HG02623 (cell line): ENCODE results near the gene SPECC1L.

ENCODE experiments used
- ATAC-seq: cut with Tn5 transposase; IDR thresholded peaks from one replicate; pipeline ENCODE4 v1.9.1; 2021; ENCODE audit warnings: moderate library complexity; ENCODE audit not compliant: unreplicated experiment

Gene SPECC1L

DNA sequence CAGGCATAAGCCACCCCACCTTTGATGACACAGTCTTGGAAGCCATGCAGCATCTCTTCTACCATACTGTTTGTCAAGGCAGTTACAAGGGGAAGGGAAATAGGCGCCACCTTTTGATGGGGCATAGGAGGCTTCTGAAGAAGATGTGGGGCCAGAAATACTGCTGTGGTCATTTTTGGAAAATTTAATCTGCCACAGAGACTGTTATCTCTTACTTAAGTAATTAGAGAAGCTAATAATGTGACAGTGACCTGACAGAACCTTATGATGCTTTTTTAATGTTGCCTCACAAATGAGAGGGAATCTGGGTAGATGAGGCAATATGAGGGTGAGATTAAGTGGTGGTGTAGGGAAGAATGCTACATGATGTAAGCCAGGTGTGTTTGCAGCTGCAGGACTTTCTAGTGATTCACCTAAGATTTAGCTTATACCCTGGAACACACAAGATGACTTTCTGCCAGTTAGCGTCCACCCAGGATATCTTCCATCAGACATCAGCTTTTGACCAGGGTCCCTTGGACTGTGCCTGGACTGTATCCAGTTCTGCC lies 122.5 kb downstream of the SPECC1L start:
- no peak for ATAC-seq

DNA sequence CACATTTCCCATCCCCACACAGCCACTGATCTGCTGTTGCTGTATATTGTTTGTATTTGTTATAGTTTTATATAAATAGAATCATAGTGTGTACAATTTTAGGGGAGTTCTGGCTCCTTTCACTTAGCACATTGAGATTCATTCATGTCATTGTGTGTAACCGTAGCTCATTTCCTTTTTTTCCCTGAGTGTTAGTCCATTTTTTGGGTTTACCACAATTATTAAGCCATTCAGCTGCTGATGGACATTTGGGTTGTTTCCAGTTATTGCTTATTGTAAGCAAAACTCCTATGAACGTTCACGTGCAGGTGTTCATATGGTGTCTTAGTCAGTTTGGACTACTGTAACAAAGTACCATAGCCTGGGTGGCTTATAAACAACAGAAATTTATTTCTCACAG lies 123.2 kb downstream of the SPECC1L start:
- ATAC-seq = no peak

DNA sequence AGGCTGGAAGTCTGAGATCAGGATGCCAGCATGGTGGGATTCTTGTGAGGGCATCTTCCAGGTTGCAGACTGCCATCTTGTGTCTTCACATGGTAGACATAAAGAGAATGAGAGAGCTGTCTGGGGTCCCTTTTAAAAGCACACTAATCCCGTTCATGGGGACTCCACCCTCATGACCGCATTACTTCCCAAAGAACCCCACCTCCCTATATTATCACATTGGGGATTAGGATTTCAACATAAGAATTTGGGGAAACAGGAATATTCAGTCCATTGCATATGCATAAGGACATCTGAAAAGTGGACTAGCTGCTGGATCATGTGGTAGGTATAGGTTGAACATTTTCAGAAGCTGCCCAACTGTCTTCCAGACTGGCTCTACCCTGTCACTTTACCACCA lies 123.6 kb downstream of the SPECC1L start:
- no peak for ATAC-seq

DNA sequence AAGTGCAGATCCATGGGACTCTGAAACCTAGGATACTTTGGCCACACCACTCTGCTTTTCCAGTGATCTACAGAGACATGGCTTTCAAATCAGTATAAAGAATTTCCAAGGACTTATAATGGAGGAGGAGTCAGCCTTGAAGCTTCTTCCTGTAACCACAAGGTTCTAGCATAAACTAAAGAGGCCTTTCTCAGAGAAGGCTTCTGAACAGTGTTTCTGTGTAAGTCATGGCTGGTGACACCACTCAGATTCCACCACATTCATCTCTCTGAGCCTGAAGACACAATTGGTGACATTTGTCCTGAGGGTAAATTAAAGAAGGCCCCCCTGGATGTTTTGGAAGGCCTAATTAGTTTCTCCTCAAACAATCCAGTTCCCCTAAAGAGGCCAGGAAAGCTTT lies 127.8 kb downstream of the SPECC1L start:
- no peak for ATAC-seq

DNA sequence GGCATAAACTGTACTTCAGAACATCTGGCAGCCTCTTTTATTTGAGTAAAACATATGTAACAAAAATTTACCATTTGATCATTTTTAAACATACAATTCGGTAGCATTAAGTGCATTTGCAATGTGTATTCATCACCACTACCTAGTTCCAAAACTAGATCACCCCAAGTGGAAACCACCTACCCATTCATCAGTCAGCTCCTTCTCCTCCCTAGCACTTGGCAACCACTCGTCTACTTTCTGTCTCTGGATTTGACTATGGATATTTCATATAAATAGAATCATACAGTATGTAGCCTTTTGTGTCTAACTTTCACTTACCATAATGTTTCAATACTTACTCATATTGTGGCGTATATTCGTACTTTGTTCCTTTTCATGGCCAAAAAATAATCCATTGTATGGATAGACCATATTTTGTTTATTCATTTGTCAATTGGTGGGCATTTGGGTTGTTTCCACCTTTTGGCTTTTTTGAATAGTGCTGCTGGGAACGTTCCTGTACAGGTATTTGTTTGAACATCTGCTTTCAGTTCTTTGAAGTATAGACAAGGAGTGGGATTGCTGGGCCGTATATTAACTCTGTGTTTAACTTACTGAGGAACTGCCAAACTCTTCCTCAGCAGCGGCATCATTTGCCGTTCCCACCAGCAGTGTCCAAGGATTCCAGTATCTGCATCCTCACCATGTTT lies 129.5 kb downstream of the SPECC1L start:
- no peak for ATAC-seq

DNA sequence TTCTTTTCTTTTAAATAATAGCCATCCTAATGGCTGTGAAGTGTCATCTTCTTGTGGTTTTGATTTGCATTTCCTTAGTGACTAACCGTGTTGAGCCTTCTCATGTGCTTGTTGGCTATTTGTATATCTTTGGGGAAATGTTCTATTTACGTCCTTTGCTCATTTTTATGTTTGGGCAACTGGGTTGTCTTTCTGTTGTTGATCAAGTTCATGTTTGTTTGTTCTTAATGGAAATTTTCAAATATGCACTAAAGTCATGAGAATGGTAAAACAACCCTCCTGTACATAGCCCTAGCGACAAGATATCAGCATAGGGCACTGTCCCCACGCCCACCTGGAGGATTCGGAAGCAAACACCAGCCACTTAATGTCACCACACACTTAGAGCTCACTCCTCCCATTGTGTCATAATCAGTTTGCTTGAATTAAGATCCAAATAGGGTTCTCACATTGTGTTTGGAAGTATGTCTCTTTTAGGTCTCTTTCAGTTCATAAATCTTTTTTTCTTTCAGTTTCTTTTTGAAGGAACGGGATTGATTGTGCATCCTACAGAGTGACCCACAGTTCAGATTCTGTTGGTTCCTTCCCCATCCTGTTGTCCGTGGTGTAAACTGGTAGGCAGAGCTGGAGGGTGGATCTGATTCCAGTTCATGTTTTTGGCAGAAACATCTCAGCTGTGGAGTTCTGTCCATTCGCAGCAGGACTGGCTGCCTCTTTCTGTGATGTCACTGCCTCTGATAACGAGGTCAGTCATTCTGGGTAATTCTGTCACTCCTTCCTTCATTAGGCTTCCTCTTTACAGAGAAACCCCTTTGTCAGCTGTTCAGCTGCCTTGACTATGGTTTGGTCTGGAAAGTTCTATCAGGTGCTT lies 130.3 kb downstream of the SPECC1L start:
- no peak for ATAC-seq

DNA sequence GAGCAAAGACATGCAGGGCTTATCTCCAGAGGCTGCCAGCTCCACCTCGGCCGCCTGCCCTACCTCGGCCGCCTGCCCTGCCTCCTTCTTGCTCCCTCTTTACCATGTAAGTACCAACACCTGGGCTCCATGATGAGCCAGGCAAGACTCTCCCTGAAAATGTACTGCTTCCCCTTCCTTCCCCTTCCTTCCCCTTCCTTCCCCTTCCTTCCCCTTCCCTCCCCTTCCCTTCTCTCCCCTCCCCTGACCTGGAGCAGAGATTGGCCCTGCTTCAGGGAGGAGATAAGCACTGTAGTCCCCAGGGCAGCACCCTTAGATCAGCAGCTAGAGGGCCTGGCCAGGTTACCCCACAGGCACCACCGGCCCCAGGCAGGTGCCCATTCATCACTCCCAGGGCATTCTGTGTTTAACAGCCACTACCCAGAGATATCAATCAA lies 131.3 kb downstream of the SPECC1L start:
- ATAC-seq = no peak

DNA sequence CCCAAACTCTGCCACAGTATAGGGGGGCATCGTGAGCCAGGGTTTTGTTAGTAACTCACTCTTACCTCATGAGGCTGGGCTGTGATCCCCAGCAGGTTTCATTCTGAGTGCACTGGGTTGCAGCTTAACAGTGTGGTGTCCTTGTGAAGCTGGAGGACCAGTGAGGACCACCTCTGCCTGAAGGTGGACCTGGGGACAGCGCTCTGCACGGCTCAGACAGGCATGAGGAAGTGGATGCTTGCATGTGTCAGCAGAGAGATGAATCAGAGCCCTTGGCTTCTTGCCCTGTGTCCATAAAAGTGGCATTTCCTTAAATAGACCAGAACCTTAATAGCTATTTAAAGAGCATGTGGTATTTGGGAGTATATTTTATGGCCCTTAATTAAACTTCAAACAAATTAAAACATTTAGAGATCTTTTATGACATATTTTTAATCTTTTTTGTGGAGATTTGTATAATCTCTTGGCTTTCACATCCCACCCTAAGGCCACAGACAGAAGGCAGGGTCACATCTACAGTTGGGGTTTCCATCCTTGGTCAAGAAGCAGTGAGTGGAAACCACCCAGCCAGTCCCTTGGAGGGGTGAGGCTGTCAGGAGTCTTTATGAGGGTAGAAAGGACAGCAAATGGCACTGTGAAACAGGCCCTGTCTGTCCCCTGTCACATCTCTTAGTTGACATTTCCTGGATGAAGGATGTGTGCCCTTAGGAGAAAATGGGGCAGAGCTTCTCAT lies 132.0 kb downstream of the SPECC1L start:
- no peak for ATAC-seq

DNA sequence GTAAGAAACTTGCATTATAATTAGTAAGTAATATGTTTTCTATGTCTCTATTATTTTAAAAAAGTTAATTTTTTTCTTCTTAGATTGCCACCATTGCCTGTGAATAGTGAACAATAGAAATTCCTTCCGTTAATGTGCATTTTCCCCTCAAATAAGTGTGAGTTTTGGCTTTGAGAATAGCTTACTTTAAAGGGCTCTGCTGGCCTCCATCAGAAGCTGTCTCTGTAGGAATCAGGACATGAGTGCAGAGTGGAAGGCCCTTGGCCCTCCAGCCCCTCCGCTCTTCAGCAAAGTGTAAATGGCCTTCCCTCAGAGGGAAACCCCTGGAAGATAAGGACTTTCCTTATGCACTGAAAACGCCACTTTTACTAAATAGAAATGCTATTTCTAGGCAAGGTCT lies 132.7 kb downstream of the SPECC1L start:
- no peak for ATAC-seq

DNA sequence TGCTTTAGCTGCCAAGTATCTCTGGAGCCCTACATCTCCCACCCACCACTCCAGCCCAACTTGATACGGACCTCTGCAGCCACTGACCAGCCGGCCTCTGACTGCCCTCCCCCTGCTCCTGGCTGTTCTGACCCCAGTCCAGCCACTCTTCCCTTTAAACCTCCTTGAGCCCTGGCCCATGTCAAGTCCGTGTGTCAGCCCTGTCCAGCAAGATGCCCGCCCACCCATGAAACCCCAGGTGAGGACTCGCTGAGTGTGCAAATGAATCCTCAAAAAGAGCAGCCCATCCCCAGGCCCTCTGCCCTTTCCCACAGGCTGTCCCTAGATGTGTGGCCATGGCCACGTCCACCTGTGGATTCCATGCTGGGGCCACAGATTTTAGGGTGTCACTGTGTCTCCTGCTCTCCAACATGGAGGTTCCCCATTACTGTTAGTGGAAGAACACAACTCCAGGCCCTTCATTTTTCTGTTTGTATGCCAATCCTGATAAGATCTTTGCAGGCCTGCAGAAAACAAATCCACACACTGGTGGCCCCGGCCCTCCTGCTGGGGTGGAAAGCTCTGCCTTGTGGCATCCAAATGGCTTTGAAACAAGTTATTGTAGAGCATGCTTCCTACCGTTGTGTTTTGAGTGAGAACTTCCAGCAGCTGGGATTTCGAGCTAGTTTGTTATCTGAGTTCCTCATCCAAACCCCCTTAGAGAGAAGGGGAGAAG lies 134.1 kb downstream of the SPECC1L start:
- ATAC-seq = no peak

DNA sequence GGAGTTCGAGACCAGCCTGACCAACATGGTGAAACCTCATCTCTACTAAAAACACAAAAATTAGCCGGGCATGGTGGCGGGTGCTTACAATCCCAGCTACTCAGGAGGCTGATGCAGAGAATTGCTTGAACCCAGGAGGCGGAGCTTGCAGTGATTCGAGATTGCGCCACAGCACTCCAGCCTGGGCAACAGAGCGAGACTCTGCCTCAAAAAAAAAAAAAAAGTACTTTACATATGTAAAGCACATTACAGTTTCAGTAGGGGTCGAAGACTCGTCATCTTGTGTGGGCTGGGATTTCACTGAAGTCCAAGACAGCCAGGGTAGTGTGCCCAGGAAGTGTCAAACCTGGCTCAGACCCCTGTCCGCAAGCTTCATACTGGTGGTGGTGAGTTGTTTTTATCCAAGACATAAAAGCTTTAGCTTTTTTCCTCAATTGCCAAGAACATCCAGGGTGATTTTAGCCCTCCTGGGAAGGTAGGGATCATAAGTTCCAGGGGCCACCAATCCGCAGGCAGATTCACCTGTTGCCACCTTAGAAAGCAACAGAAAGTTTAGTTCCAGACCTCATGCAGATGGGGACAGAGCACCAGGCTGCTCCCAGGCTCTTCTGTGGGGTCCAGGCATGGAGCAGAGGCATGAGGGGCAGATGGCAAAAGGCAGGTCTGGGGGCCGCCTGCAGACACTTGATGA lies 135.1 kb downstream of the SPECC1L start:
- ATAC-seq = no peak

DNA sequence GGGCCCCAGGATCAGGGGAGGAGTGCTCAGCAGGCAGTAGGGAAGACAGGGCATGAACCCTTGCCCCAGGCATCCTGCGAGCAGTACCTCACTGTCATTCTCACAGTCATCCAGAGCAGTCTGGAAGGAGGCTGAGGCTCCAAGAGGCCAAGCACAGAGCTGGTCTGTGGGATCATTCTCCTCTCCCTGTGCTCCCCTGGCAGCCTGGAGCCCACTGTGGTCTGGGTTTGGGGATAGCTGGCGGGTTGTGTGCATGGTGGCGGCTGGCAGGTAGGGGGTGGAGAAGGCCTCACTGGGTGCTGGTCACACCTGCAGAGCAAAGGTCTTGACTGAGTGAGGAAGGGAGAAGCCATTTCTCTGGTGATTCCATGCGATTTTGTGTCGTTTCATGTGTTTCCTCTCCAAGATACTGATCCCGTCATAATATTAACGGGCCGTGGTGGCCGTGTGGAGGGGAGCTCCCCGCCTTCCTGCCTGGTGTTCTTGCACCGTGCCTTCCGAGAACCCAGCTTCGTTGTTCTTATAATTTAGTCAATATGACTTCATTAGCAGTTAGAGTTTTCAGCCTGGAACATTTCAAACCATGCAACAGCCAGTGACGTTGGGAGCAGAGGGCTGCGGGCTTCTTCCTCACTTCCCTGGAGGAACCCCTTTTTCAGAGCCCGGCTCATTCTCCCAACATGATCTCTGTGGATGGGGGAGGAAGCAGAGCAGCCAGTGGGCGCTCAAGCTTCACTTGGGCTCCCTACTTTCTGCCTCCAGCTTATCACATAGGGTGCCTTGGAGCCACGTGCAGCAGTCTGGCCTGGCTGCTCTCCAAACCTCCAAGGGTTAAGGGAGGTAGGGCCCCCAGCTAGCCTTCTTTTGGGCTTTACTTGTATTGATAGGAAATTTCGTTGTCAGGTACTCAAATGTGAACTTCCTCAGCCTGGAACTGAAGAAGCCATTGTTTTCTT lies 136.0 kb downstream of the SPECC1L start:
- ATAC-seq = no peak

DNA sequence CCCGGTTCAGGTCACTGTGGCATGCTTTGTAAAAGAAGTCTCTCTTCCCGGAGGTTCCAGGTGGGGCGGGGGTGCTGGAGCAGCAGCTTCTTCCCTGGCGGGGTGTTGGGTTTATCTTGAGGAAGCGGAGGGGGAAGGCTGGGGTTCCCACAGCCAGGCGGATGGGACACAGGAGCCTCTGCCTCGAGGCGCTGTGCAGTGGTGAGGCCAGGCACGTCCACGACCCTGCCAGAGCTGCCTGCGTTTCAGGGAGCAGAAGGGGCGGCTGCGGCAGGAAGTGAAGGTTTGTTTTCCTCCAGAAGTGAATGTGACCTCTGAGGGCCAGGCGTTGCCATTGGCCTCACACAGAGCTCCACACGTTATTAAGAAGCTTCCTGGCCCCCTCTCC lies 136.6 kb downstream of the SPECC1L start:
- no peak for ATAC-seq

DNA sequence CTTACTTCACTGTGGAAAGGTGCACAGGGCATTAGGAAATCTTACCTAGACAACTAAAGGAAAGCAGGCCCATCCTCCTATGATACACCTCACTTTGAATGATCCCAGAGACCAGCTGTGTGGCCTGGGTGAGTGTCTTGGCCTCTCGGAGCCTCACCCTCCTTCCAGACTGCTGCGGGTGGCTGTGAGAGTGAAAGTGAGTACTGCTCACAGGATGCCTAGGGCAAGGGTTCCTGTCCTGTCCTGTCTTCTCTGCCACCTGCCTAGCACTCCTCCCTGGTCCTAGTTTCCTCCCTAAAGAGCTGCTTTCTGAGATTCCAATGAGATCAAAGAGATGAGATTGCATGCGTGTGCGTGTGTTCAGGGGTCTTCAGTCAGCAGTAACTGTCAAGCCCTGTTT lies 137.3 kb downstream of the SPECC1L start:
- ATAC-seq = no peak

DNA sequence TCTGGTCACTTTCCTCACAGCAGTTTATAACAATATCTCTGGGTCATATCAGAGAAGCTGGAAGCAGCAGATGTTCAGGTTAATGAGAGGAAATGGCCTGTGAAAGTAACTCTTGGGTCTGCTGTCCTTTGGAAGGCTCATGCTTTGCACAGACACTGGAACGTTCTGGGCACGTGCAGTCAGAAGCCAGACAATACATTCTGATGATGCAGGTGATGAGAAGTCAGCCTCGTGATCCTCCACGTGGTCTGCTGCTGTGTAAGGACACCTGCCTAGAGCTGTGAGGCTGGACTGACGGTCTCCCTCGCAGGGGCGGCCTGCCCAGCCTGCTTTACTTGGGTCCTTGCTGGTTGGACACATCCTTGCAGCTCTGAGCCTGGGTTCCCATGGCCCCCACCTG lies 138.0 kb downstream of the SPECC1L start:
- ATAC-seq = no peak

DNA sequence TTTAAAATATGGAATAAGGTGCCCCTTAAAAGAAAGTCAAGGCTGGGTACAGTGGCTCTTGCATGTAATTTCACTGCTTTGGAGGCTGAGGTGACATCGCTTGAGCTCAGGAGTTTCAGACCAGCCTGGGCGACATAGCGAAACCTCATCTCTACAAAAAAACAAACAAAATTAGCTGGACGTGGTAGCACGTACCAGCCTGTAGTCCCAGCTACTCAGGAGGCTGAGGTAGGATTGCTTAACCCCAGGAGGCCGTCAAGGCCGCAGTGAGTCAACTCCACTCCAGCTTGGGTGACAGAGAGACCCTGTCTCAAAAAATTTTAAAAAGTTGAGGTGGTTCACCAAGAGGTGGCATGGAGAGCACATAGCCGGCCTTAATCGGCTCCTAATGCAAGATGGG lies 139.1 kb downstream of the SPECC1L start:
- ATAC-seq = no peak

DNA sequence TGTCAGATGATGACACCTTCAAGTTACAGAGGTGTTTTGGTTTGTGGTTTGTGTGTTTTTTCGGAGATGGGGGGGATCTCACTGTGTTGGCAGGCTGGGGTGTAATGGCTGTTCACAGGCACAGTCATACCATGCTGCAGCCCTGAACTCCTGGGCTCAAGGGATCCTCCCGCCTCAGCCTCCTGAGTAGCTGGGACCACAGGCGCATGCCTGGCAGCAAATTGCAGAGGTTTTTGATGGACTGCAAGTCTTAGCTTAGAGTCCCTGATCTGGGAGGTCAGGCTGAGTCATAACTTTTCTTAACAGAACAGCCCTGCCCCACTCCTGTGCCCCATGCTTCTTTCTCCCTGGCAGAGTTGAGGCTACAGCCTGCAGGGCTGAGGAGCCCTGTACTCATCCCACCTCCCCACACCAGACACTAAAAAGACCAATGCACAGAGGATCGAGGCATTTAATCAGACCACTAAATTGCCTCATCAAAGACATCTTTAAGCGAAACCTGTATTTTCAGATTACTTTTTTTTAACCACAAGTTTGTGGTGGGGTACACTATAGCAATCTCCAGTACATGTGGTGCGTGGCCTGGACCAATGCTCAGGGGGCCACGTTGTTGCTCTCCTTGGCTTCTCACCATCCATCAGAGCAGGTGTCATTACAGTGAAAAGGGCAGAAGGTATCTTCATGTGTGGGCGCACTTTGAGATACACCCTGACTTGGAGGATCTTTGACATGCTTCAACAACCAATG lies 139.7 kb downstream of the SPECC1L start:
- no peak for ATAC-seq

DNA sequence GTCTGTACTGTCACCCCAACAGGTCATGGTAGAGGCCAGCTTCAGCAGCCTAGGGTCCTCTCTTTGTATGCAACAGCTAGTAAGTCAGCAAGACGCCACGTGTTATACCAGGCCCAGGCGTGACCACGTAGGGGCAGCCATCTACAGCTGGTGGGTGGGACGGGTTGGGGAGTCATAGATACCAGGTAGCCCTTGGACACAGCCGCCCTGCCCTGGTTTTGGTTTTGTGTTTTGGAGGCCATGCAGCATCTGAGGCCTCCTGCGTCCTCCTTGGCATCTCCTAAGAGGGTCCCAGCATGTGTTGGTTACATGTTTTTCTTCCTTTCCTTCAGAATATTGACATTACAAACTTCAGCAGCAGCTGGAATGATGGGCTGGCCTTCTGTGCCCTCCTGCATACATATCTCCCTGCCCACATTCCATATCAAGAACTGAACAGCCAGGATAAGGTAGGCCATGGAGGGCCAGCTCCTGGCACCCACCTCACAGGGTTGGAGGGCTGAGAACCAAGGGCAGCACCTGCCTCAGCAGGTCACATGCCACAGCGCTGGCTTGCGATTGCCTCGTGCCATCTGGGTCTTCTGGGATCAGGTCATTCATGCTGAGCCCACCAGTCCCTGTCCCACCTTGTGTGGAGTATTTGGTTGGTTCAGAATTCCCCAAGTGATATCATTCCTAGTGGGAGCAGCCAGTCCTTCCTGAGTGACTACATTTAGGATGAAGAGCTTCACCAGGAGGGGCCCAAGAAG lies 140.8 kb downstream of the SPECC1L start:
- no peak for ATAC-seq
